ENCODE data around the gene VTI1A.

- no peak for TF ChIP-seq POLR2A (IDR thresholded peaks at IDR 0.05)
- TF ChIP-seq, protein P1, sequence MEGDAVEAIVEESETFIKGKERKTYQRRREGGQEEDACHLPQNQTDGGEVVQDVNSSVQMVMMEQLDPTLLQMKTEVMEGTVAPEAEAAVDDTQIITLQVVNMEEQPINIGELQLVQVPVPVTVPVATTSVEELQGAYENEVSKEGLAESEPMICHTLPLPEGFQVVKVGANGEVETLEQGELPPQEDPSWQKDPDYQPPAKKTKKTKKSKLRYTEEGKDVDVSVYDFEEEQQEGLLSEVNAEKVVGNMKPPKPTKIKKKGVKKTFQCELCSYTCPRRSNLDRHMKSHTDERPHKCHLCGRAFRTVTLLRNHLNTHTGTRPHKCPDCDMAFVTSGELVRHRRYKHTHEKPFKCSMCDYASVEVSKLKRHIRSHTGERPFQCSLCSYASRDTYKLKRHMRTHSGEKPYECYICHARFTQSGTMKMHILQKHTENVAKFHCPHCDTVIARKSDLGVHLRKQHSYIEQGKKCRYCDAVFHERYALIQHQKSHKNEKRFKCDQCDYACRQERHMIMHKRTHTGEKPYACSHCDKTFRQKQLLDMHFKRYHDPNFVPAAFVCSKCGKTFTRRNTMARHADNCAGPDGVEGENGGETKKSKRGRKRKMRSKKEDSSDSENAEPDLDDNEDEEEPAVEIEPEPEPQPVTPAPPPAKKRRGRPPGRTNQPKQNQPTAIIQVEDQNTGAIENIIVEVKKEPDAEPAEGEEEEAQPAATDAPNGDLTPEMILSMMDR (IDR thresholded peaks at IDR 0.05), result no peak
These were observed 380.9 kb downstream of the VTI1A start for GRCh38 chr10:112827951-112828350.
